HG03520 (cell line): ENCODE results near the gene OGFR.

Source experiments
- ATAC-seq: cut with Tn5 transposase; IDR thresholded peaks from one replicate; pipeline ENCODE4 v1.9.1; 2021; ENCODE audit warnings: mild to moderate bottlenecking, moderate library complexity; ENCODE audit not compliant: unreplicated experiment

OGFR gene

GRCh38 chr20:62824476-62825332 is 20.1 kb downstream of the OGFR start:
- ATAC-seq: no peak

GRCh38 chr20:62825333-62825985 is 20.8 kb downstream of the OGFR start:
- no peak for ATAC-seq

GRCh38 chr20:62825986-62826645 is 21.5 kb downstream of the OGFR start:
- ATAC-seq: no peak

GRCh38 chr20:62826646-62827310 is 22.1 kb downstream of the OGFR start:
- no peak for ATAC-seq

- ATAC-seq: no peak
These were observed 22.8 kb downstream of the OGFR start for GRCh38 chr20:62827311-62828038.

GRCh38 chr20:62828051-62828450 is 23.4 kb downstream of the OGFR start:
- ATAC-seq: no peak

GRCh38 chr20:62828511-62829230 is 24.0 kb downstream of the OGFR start:
- no peak for ATAC-seq

- no peak for ATAC-seq
These were observed 24.9 kb downstream of the OGFR start for GRCh38 chr20:62829231-62830230.

GRCh38 chr20:62830251-62830650 is 25.6 kb downstream of the OGFR start:
- no peak for ATAC-seq

- no peak for ATAC-seq
These were observed 26.2 kb downstream of the OGFR start for GRCh38 chr20:62830821-62831220.

- no peak for ATAC-seq
These were observed 26.7 kb downstream of the OGFR start for GRCh38 chr20:62831361-62831788.

GRCh38 chr20:62831854-62832211 is 27.2 kb downstream of the OGFR start:
- ATAC-seq: no peak

- ATAC-seq: no peak
These were observed 27.7 kb downstream of the OGFR start for GRCh38 chr20:62832212-62832922.

- ATAC-seq: no peak
These were observed 28.3 kb downstream of the OGFR start for GRCh38 chr20:62832951-62833391.

GRCh38 chr20:62834967-62835730 is 30.5 kb downstream of the OGFR start:
- ATAC-seq: no peak

- ATAC-seq: no peak
These were observed 31.6 kb downstream of the OGFR start for GRCh38 chr20:62835931-62836861.
